ENCODE results near the gene SMCO3. TPM values are rescaled to one million over a fixed set of nuclear protein-coding genes. Genes with fewer than 3 reads are reported as not detected.

Gene SMCO3
- total RNA-seq, 1 experiment from 2014 or later = not detected

DNA sequence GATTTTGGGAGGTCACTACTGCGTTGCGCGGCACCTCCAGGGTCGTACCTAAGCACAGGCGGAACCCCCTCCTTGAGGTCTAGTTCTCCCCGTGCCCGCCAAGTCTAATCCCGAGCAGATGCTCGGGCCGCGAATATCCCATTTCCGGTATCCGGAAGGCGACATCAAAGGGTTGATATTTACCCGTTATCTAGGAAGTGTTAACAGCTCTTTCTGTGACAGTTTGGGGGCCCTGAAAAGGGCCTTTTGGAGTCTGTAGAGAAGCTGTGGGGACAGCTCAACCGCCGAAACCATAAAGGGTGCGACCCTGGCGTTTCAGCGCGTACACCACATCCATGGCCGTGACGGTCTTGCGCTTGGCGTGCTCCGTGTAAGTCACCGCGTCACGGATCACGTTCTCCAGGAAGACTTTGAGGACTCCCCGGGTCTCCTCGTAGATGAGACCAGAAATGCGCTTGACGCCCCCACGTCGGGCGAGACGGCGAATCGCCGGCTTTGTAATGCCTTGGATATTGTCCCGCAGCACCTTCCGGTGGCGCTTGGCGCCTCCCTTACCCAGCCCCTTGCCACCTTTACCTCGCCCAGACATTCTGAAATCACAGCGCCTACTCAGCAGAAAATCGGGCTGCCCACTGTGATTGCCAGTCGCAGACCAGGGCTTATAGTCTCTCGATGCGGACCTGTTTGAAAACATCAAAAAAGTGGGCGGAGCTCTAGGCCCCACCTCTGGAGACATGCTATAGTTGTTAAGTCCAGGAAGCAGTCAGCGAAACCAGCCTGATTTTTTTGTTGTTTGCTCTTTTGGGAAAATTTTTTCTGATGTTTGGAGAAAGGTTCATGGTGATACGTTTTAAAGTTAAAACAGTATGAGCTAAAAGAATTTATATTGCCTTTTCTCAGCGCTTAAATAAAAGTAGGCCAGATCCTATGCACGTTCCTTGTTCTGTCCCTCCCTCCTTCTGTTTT lies 43.2 kb downstream of the SMCO3 start:
- H3K9me3 ChIP-seq (ENCODE audit: control insufficient read depth in 1 of 2, insufficient read depth in 1 of 2, low read depth in 1 of 2, low read length in 2 of 2) = no peaks in the 10 kb centered on the region
- no peaks in the 10 kb centered on the region for H3K27me3 ChIP-seq (ENCODE audit: insufficient read depth, low read length)
- no peaks in the 10 kb centered on the region for H3K79me2 ChIP-seq (ENCODE audit: insufficient read depth, low read length)
- CTCF ChIA-PET = no interaction called here
- peak; percentile 83 for DNase-seq (ENCODE audit: low read depth, low spot score)
- RAD21 ChIA-PET (ENCODE audit: low non-redundant PET in 1 of 2, low total read pairs in 2 of 2, uncharacterized antibody in 2 of 2, unreplicated experiment in 2 of 2) = no interaction called here
- peaks cover 2 to 26% of the 10 kb centered on the region in 2 experiments; a peak in 3 of 4 replicates for H3K4me1 ChIP-seq (ENCODE audit: control insufficient read depth in 1 of 2, insufficient read depth in 2 of 2, low read length in 2 of 2)
- H3K9ac ChIP-seq (ENCODE audit: low read length) = peak overlapping the region; percentile 78
- intact Hi-C loops (cut with micrococcal nuclease) = loop anchor here (5.0 kb wide), 1 partner anchor 138 kb away; no protein-coding TSS in a partner anchor
- no peaks in the 10 kb centered on the region for H4K20me1 ChIP-seq (ENCODE audit: insufficient read depth)
- no peak overlapping the region for H2AFZ ChIP-seq (ENCODE audit: low read depth, low read length, poor library complexity, severe bottlenecking)
- TSS peak; percentile 87 for BruUV-seq (replicated peaks)
- POLR2A ChIA-PET = interaction anchor here (0.8 to 1.7 kb wide), 4 partner anchors 11 to 533 kb away, joined by 3 to 11 read pairs (median 5); partner anchors contain the start of genes C12orf60 and WBP11
- peak; percentile 56 for ATAC-seq
- H3K27ac ChIP-seq (ENCODE audit: low read depth, low read length) = peak overlapping the region; percentile 82
- H3K4me2 ChIP-seq (ENCODE audit: low read length) = peak overlapping the region; percentile 80
- no peaks in the 10 kb centered on the region for H3K36me3 ChIP-seq (ENCODE audit: control insufficient read depth in 1 of 2, insufficient read depth in 2 of 2, low read length in 2 of 2)
- H3K4me3 ChIP-seq (replicated peaks in 1 of 2; ENCODE audit: low read depth in 1 of 2, low read length in 2 of 2) = peak overlapping the region; percentile 71 to 72
- H3K9me2 ChIP-seq (ENCODE audit: insufficient read depth) = no peaks in the 10 kb centered on the region
- TF ChIP-seq EGR1 (IDR thresholded peaks at IDR 0.05; ENCODE audit: low read depth) (no peak), FOSL1 (IDR thresholded peaks at IDR 0.05; ENCODE audit: low read depth) (no peak), TCF7L2 (IDR thresholded peaks at IDR 0.05; ENCODE audit: borderline replicate concordance, extremely low read depth, insufficient read depth, insufficient read length) (peak; percentile 77), POLR2A (IDR thresholded peaks at IDR 0.05; ENCODE audit: borderline replicate concordance, extremely low read depth, insufficient read depth, insufficient read length) (peak; percentile 96), RAD21 (IDR thresholded peaks at IDR 0.05; ENCODE audit: low read depth) (no peak), JUND (IDR thresholded peaks at IDR 0.05) (no peak; the same call in 1 of the 2 replicates), SIN3A (IDR thresholded peaks at IDR 0.05; ENCODE audit: low read depth) (peak; percentile 99), EZH2 (IDR thresholded peaks at IDR 0.05) (no peak), SRF (IDR thresholded peaks at IDR 0.05; ENCODE audit: low read depth) (no peak), EZH2phosphoT487 (IDR thresholded peaks at IDR 0.05; ENCODE audit: borderline replicate concordance) (no peak), YY1 (IDR thresholded peaks at IDR 0.05; ENCODE audit: extremely low read depth, insufficient replicate concordance, low read depth, low read length) (no peak), ELF1 (IDR thresholded peaks at IDR 0.05; ENCODE audit: borderline replicate concordance, low read depth) (peak; percentile 17; the same call in 1 of the 2 replicates), SP1 (IDR thresholded peaks at IDR 0.05; ENCODE audit: low read depth) (peak; percentile 85), POLR2AphosphoS5 (IDR thresholded peaks at IDR 0.05; ENCODE audit: low read depth, low read length) (peak; percentile 98), CBX3 (IDR thresholded peaks at IDR 0.05; ENCODE audit: low read depth) (no peak)
- TF ChIP-seq, protein P1, sequence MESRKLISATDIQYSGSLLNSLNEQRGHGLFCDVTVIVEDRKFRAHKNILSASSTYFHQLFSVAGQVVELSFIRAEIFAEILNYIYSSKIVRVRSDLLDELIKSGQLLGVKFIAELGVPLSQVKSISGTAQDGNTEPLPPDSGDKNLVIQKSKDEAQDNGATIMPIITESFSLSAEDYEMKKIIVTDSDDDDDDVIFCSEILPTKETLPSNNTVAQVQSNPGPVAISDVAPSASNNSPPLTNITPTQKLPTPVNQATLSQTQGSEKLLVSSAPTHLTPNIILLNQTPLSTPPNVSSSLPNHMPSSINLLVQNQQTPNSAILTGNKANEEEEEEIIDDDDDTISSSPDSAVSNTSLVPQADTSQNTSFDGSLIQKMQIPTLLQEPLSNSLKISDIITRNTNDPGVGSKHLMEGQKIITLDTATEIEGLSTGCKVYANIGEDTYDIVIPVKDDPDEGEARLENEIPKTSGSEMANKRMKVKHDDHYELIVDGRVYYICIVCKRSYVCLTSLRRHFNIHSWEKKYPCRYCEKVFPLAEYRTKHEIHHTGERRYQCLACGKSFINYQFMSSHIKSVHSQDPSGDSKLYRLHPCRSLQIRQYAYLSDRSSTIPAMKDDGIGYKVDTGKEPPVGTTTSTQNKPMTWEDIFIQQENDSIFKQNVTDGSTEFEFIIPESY (IDR thresholded peaks at IDR 0.05; ENCODE audit: extremely low read depth, insufficient replicate concordance, low read length) = peak; percentile 65
- TF ChIP-seq, protein P2, sequence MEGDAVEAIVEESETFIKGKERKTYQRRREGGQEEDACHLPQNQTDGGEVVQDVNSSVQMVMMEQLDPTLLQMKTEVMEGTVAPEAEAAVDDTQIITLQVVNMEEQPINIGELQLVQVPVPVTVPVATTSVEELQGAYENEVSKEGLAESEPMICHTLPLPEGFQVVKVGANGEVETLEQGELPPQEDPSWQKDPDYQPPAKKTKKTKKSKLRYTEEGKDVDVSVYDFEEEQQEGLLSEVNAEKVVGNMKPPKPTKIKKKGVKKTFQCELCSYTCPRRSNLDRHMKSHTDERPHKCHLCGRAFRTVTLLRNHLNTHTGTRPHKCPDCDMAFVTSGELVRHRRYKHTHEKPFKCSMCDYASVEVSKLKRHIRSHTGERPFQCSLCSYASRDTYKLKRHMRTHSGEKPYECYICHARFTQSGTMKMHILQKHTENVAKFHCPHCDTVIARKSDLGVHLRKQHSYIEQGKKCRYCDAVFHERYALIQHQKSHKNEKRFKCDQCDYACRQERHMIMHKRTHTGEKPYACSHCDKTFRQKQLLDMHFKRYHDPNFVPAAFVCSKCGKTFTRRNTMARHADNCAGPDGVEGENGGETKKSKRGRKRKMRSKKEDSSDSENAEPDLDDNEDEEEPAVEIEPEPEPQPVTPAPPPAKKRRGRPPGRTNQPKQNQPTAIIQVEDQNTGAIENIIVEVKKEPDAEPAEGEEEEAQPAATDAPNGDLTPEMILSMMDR (IDR thresholded peaks at IDR 0.05 in 2 of 3, conservative IDR thresholded peaks at IDR 0.05 in 1 of 3; ENCODE audit: borderline replicate concordance in 1 of 3, insufficient read depth in 1 of 3, low read depth in 2 of 3, low read length in 2 of 3) = no peak
- TF ChIP-seq, protein P3, sequence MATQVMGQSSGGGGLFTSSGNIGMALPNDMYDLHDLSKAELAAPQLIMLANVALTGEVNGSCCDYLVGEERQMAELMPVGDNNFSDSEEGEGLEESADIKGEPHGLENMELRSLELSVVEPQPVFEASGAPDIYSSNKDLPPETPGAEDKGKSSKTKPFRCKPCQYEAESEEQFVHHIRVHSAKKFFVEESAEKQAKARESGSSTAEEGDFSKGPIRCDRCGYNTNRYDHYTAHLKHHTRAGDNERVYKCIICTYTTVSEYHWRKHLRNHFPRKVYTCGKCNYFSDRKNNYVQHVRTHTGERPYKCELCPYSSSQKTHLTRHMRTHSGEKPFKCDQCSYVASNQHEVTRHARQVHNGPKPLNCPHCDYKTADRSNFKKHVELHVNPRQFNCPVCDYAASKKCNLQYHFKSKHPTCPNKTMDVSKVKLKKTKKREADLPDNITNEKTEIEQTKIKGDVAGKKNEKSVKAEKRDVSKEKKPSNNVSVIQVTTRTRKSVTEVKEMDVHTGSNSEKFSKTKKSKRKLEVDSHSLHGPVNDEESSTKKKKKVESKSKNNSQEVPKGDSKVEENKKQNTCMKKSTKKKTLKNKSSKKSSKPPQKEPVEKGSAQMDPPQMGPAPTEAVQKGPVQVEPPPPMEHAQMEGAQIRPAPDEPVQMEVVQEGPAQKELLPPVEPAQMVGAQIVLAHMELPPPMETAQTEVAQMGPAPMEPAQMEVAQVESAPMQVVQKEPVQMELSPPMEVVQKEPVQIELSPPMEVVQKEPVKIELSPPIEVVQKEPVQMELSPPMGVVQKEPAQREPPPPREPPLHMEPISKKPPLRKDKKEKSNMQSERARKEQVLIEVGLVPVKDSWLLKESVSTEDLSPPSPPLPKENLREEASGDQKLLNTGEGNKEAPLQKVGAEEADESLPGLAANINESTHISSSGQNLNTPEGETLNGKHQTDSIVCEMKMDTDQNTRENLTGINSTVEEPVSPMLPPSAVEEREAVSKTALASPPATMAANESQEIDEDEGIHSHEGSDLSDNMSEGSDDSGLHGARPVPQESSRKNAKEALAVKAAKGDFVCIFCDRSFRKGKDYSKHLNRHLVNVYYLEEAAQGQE (IDR thresholded peaks at IDR 0.05; ENCODE audit: low read depth) = no peak
